Common myeloid progenitor, CD34-positive (primary cell): ENCODE data around the gene MCUR1.
A peak's percentile ranks its signal among the peaks of the same experiment; 100 is the strongest.

Experiments used
- CTCF ChIA-PET: fragments of 350-600 bp; sonication (Branson Sonifier 250); formaldehyde crosslinking; loops from one replicate; lab custom pipeline; 2021; ENCODE audit warnings: antibody characterized with exemption; lab: Charles Lee
- POLR2A ChIA-PET: fragments of 350-600 bp; sonication (Branson Sonifier 250); formaldehyde crosslinking; loops from one replicate; lab custom pipeline; 2021; ENCODE audit warnings: antibody characterized with exemption; lab: Charles Lee
- DNase-seq, 3 donors: peaks; one replicate each; pipeline versions ENCODE4 v3.0.0 to v3.0.0-alpha.2; 2013
- H3K27ac ChIP-seq, 2 experiments: 1 replicate in 1 of 2; 2 replicates in 1 of 2; pipeline ENCODE4 v1.7.0; 2013; ENCODE audit warnings: inconsistent platforms in 2 of 2, low read length in 2 of 2, mild to moderate bottlenecking in 2 of 2, low read depth in 1 of 2, moderate library complexity in 1 of 2; ENCODE audit not compliant: severe bottlenecking in 2 of 2, insufficient read depth in 1 of 2, poor library complexity in 1 of 2
- H3K27me3 ChIP-seq, 5 experiments: replicated peaks in 2 of 5; 1 replicate in 3 of 5; 2 replicates in 2 of 5; pipeline versions ENCODE4 v1.6.1 to v1.7.0; 2013; ENCODE audit warnings: low read length in 4 of 5, mild to moderate bottlenecking in 2 of 5, moderate library complexity in 2 of 5, inconsistent platforms in 1 of 5; ENCODE audit not compliant: insufficient read depth in 5 of 5, control insufficient read depth in 4 of 5
- H3K36me3 ChIP-seq, 4 experiments: 1 replicate in 2 of 4; 2 replicates in 2 of 4; pipeline versions ENCODE4 v1.6.1 to v1.7.0; 2013; ENCODE audit warnings: low read length in 3 of 4, control low read depth in 1 of 4, mild to moderate bottlenecking in 1 of 4; ENCODE audit not compliant: control insufficient read depth in 4 of 4, insufficient read depth in 4 of 4
- H3K4me1 ChIP-seq, 4 experiments: 1 replicate in 3 of 4; 2 replicates in 1 of 4; pipeline versions ENCODE4 v1.6.1 to v1.7.1; 2013; ENCODE audit warnings: low read length in 3 of 4, mild to moderate bottlenecking in 3 of 4, control low read depth in 1 of 4, inconsistent platforms in 1 of 4, moderate library complexity in 1 of 4; ENCODE audit not compliant: control insufficient read depth in 4 of 4, insufficient read depth in 4 of 4; ENCODE audit errors: control extremely low read depth in 1 of 4
- H3K4me3 ChIP-seq, 7 experiments: 1 replicate in 4 of 7; 2 replicates in 3 of 7; pipeline versions ENCODE4 v1.5.1 to v1.7.0; 2013; ENCODE audit warnings: mild to moderate bottlenecking in 7 of 7, low read length in 6 of 7, moderate library complexity in 6 of 7, inconsistent platforms in 2 of 7, low read depth in 2 of 7, control low read depth in 1 of 7; ENCODE audit not compliant: insufficient read depth in 4 of 7, control insufficient read depth in 1 of 7; ENCODE audit errors: extremely low read depth in 1 of 7
- H3K9me3 ChIP-seq, 5 experiments: 1 replicate in 4 of 5; 2 replicates in 1 of 5; pipeline versions ENCODE4 v1.6.1 to v1.7.1; 2013; ENCODE audit warnings: low read length in 4 of 5, mild to moderate bottlenecking in 2 of 5, inconsistent platforms in 1 of 5, low read depth in 1 of 5, moderate library complexity in 1 of 5; ENCODE audit not compliant: control insufficient read depth in 4 of 5, insufficient read depth in 2 of 5; ENCODE audit errors: control extremely low read depth in 1 of 5
- WGBS: methylation state at CpG from one replicate; pipeline ENCODE4 v1.1.5; 2013; ENCODE audit not compliant: insufficient coverage; 5-methylcytosine and 5-hydroxymethylcytosine counted together

Gene MCUR1

GRCh38 chr6:13813621-13814175 lies 659 bp downstream of the MCUR1 start:
- H3K27me3 ChIP-seq = no peaks in the 10 kb centered on the region
- H3K9me3 ChIP-seq = no peaks in the 10 kb centered on the region
- ChIA-PET CTCF (interaction anchor here (1.8 kb wide), 1 partner anchor 60 kb away, joined by 5 read pairs; no protein-coding TSS in a partner anchor), POLR2A (interaction anchor here (0.6 to 0.7 kb wide), 4 partner anchors 14 to 681 kb away, joined by 3 read pairs; no protein-coding TSS in a partner anchor)
- WGBS = 0% methylated on average over 48 of the region's 56 CpGs
- H3K4me3 ChIP-seq = peak overlapping the region; percentile 75 to 99 (median 87)
- H3K36me3 ChIP-seq = peaks cover 0 to 4% (median 3%) of the 10 kb centered on the region in 4 experiments
- H3K27ac ChIP-seq = peak overlapping the region; percentile 50 to 91
- H3K4me1 ChIP-seq = peaks cover 20 to 29% (median 24%) of the 10 kb centered on the region in 4 experiments
- DNase-seq = peak; percentile 57 to 70 (median 61)

DNA sequence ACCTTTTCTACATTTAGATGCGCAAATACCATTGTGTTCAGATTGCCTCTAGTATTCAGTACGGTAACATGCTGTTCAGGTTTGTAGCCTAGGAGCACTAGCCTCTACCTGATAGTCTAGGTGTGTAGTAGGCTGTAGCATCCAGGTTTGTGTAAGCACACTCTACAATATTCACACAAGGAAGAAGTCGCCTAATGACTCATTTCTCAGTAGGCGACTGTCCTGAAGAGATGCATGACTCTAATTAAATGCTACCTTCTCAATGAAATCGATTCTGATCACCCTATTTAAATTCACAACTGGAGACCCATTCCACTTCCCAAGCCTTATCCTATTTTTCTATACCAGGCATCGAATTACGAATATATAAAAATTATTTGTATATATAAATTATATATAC lies 1.3 kb downstream of the MCUR1 start:
- ChIA-PET CTCF (no interaction called here), POLR2A (no interaction called here)
- Histone ChIP-seq H3K27ac (peak overlapping the region in 1 of 2 experiments; percentile 91), H3K36me3 (peaks cover 0 to 4% (median 4%) of the 10 kb centered on the region in 4 experiments), H3K9me3 (no peaks in the 10 kb centered on the region), H3K4me3 (peak overlapping the region in 6 of 7 experiments; percentile 75 to 92 (median 86)), H3K27me3 (no peaks in the 10 kb centered on the region), H3K4me1 (peaks cover 20 to 29% (median 24%) of the 10 kb centered on the region in 4 experiments)
- 58% methylated on average over 3 of the region's 7 CpGs for WGBS
- peak in 1 of 3 donors; percentile 25 for DNase-seq

- no peak for DNase-seq
- H3K27ac ChIP-seq = no peak overlapping the region
- peaks cover 20 to 29% (median 24%) of the 10 kb centered on the region in 4 experiments for H3K4me1 ChIP-seq
- no peaks in the 10 kb centered on the region for H3K27me3 ChIP-seq
- ChIA-PET POLR2A (no interaction called here), CTCF (interaction anchor here (1.6 kb wide), 1 partner anchor 96 kb away, joined by 4 read pairs; no protein-coding TSS in a partner anchor)
- peak overlapping the region in 1 of 7 experiments; percentile 92 for H3K4me3 ChIP-seq
- peaks cover 0 to 5% (median 4%) of the 10 kb centered on the region in 4 experiments for H3K36me3 ChIP-seq
- 100% methylated on average over 3 of the region's 5 CpGs for WGBS
- no peaks in the 10 kb centered on the region for H3K9me3 ChIP-seq
Measured at GRCh38 chr6:13812359-13812642, 2.1 kb downstream of the MCUR1 start.

GRCh38 chr6:13811627-13812358 lies 2.6 kb downstream of the MCUR1 start:
- H3K27ac ChIP-seq = no peak overlapping the region
- ChIA-PET CTCF (interaction anchor here (1.6 kb wide), 1 partner anchor 97 kb away, joined by 4 read pairs; no protein-coding TSS in a partner anchor), POLR2A (interaction anchor here (0.6 kb wide), 1 partner anchor 130 kb away, joined by 7 read pairs; no protein-coding TSS in a partner anchor)
- WGBS = 95% methylated on average over 2 of the region's 8 CpGs
- DNase-seq = peak in 2 of 3 donors; percentile 41 to 49
- H3K4me1 ChIP-seq = peaks cover 20 to 29% (median 24%) of the 10 kb centered on the region in 4 experiments
- H3K9me3 ChIP-seq = no peaks in the 10 kb centered on the region
- peaks cover 0 to 9% (median 4%) of the 10 kb centered on the region in 4 experiments for H3K36me3 ChIP-seq
- no peaks in the 10 kb centered on the region for H3K27me3 ChIP-seq
- peak overlapping the region in 2 of 7 experiments; percentile 15 to 92 for H3K4me3 ChIP-seq

GRCh38 chr6:13810688-13811446 lies 3.5 kb downstream of the MCUR1 start:
- ChIA-PET CTCF (interaction anchor here (0.6 to 1.6 kb wide), 3 partner anchors 15 to 256 kb away, joined by 3 to 5 read pairs (median 4); no protein-coding TSS in a partner anchor), POLR2A (interaction anchor here (0.6 kb wide), 2 partner anchors 11 to 129 kb away, joined by 6 to 7 read pairs; no protein-coding TSS in a partner anchor)
- 100% methylated on average over 1 of the region's 3 CpGs for WGBS
- DNase-seq = no peak
- peaks cover 0 to 13% (median 7%) of the 10 kb centered on the region in 4 experiments for H3K36me3 ChIP-seq
- H3K27me3 ChIP-seq = no peaks in the 10 kb centered on the region
- H3K4me1 ChIP-seq = peaks cover 20 to 29% (median 24%) of the 10 kb centered on the region in 4 experiments
- H3K27ac ChIP-seq = no peak overlapping the region
- no peaks in the 10 kb centered on the region for H3K9me3 ChIP-seq
- no peak overlapping the region for H3K4me3 ChIP-seq

GRCh38 chr6:13808801-13809200 lies 5.6 kb downstream of the MCUR1 start:
- Histone ChIP-seq H3K4me3 (no peak overlapping the region), H3K27ac (no peak overlapping the region), H3K9me3 (no peaks in the 10 kb centered on the region), H3K4me1 (peaks cover 12 to 22% (median 17%) of the 10 kb centered on the region in 4 experiments), H3K36me3 (peaks cover 0 to 23% (median 12%) of the 10 kb centered on the region in 4 experiments), H3K27me3 (no peaks in the 10 kb centered on the region)
- ChIA-PET POLR2A (no interaction called here), CTCF (interaction anchor here (1.3 to 2.3 kb wide), 2 partner anchors 14 to 17 kb away, joined by 3 to 8 read pairs; no protein-coding TSS in a partner anchor)
- no peak for DNase-seq
- WGBS = 100% methylated on average over 3 of the region's 4 CpGs
